Trophoblast cell (in vitro differentiated cells and primary cell): ENCODE results near the gene PDRG1.
"Not testable (repeated sequence)": the region's sequence is repeated elsewhere in the genome, so short reads cannot be mapped to it uniquely, and the experiment has no call there.

ENCODE experiments used
- DNase-seq, 2 donors: peaks; one replicate each; pipeline ENCODE4 v3.0.0-alpha.2; 2016
- H2AFZ ChIP-seq: 2 replicates; pipeline ENCODE4 v1.6.1; 2013; ENCODE audit warnings: low read length, moderate library complexity, mild to moderate bottlenecking; ENCODE audit not compliant: insufficient read depth, poor library complexity
- H2AK5ac ChIP-seq: 2 replicates; pipeline ENCODE4 v1.6.1; 2013; ENCODE audit warnings: mild to moderate bottlenecking, low read length
- H2BK120ac ChIP-seq: 2 replicates; pipeline ENCODE4 v1.6.1; 2013; ENCODE audit warnings: low read length, mild to moderate bottlenecking, moderate library complexity; ENCODE audit not compliant: insufficient read depth, poor library complexity
- H2BK12ac ChIP-seq: 2 replicates; pipeline ENCODE4 v1.6.1; 2013; ENCODE audit warnings: mild to moderate bottlenecking, low read length, moderate library complexity
- H2BK5ac ChIP-seq: 2 replicates; pipeline ENCODE4 v1.6.1; 2013; ENCODE audit warnings: low read length, low read depth, moderate library complexity, mild to moderate bottlenecking; ENCODE audit not compliant: poor library complexity
- H3K14ac ChIP-seq: 2 replicates; pipeline ENCODE4 v1.6.1; 2013; ENCODE audit warnings: mild to moderate bottlenecking, low read length
- H3K18ac ChIP-seq: 2 replicates; pipeline ENCODE4 v1.6.1; 2013; ENCODE audit warnings: mild to moderate bottlenecking, low read length
- H3K23ac ChIP-seq: 2 replicates; pipeline ENCODE4 v1.6.1; 2013; ENCODE audit warnings: low read length
- H3K27ac ChIP-seq: 2 replicates; pipeline ENCODE4 v1.5.1; 2013; ENCODE audit warnings: low read depth, mild to moderate bottlenecking, inconsistent platforms, low read length, moderate library complexity
- H3K27me3 ChIP-seq: 2 replicates; pipeline ENCODE4 v1.6.1; 2013; ENCODE audit warnings: inconsistent platforms, mild to moderate bottlenecking, low read length, moderate library complexity; ENCODE audit not compliant: insufficient read depth
- H3K36me3 ChIP-seq, 2 experiments: 1 replicate in 1 of 2; 2 replicates in 1 of 2; pipeline ENCODE4 v1.6.1; 2013; ENCODE audit warnings: low read length in 2 of 2, mild to moderate bottlenecking in 2 of 2, moderate library complexity in 1 of 2; ENCODE audit not compliant: insufficient read depth in 2 of 2, control insufficient read depth in 1 of 2
- H3K4ac ChIP-seq: 2 replicates; pipeline ENCODE4 v1.6.1; 2013; ENCODE audit warnings: low read depth, mild to moderate bottlenecking, low read length, moderate library complexity
- H3K4me1 ChIP-seq, 2 experiments: 1 replicate in 1 of 2; 2 replicates in 1 of 2; pipeline ENCODE4 v1.6.1; 2013; ENCODE audit warnings: low read length in 2 of 2, mild to moderate bottlenecking in 2 of 2, moderate library complexity in 1 of 2; ENCODE audit not compliant: insufficient read depth in 2 of 2, control insufficient read depth in 1 of 2
- H3K4me2 ChIP-seq: 2 replicates; pipeline ENCODE4 v1.6.1; 2013; ENCODE audit warnings: inconsistent platforms, mild to moderate bottlenecking, low read length, moderate library complexity
- H3K4me3 ChIP-seq: 2 replicates; pipeline ENCODE4 v1.5.1; 2013; ENCODE audit warnings: mild to moderate bottlenecking, low read depth, low read length, inconsistent platforms
- H3K79me1 ChIP-seq: one replicate; pipeline ENCODE4 v1.6.1; 2013; ENCODE audit warnings: low read length
- H3K79me2 ChIP-seq: 2 replicates; pipeline ENCODE4 v1.6.1; 2013; ENCODE audit warnings: low read length, mild to moderate bottlenecking; ENCODE audit not compliant: control insufficient read depth, insufficient read depth, poor library complexity
- H3K9ac ChIP-seq: 2 replicates; pipeline ENCODE4 v1.6.1; 2013; ENCODE audit warnings: mild to moderate bottlenecking, low read length
- H3K9me3 ChIP-seq: 2 replicates; pipeline ENCODE4 v1.6.1; 2013; ENCODE audit warnings: low read depth, mild to moderate bottlenecking, control low read depth, inconsistent platforms, low read length; ENCODE audit not compliant: insufficient read depth
- H4K12ac ChIP-seq: 2 replicates; pipeline ENCODE4 v1.6.1; 2013; ENCODE audit warnings: low read depth, mild to moderate bottlenecking, low read length, moderate library complexity
- H4K8ac ChIP-seq: 2 replicates; pipeline ENCODE4 v1.6.1; 2013; ENCODE audit warnings: low read depth, mild to moderate bottlenecking, low read length, moderate library complexity
- H4K91ac ChIP-seq: one replicate; pipeline ENCODE4 v1.6.1; 2013; ENCODE audit warnings: low read depth, mild to moderate bottlenecking, low read length, moderate library complexity
- WGBS: extraction: QIAGEN DNeasy Blood & Tissue Kit; methylation state at CpG from one replicate; pipeline ENCODE4 v1.1.7; 2013; ENCODE audit warnings: missing lambda C conversion rate; ENCODE audit not compliant: insufficient read length, insufficient coverage; ENCODE audit errors: extremely low coverage; 5-methylcytosine and 5-hydroxymethylcytosine counted together

The PDRG1 gene

DNA sequence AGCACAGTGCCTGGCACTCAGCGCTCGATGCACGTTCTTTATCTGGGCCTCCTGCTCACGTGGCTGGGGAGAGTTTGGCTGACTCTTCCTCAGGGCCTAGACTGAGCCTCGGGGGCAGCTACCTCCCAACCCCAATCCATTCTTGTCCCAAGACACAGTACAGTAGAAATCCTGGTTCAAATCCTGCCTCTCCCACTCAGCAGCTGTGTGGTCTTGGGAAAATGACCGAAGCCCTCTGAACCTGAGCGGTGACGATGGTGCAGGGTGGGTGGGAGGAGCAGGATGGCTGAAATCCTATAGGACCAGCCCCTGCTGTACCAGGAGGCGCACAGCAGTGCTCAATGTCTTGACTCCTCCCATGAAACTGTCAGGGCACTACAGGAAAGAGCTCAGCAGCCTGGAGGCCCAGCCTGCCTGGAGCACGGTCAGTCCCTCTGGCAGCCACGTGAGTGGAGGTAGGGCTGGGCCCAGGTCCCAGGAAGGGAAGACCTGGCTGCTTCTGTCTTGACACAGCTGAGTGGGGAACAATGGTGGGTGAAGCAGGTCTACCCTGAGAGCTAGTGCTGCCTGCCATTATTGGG is 31.5 kb downstream of the PDRG1 start:
- no peak overlapping the region for H3K9ac ChIP-seq
- no peak overlapping the region for H4K8ac ChIP-seq
- H3K27me3 ChIP-seq, result no peaks in the 10 kb centered on the region
- H3K14ac ChIP-seq, result no peak overlapping the region
- H3K4ac ChIP-seq, result no peak overlapping the region
- no peaks in the 10 kb centered on the region for H3K4me1 ChIP-seq
- H3K79me2 ChIP-seq, result no peaks in the 10 kb centered on the region
- no peaks in the 10 kb centered on the region for H3K79me1 ChIP-seq
- H3K4me2 ChIP-seq, result no peak overlapping the region
- H2BK120ac ChIP-seq, result no peak overlapping the region
- peaks cover 9% of the 10 kb centered on the region for H3K9me3 ChIP-seq
- no peak overlapping the region for H3K18ac ChIP-seq
- WGBS, result no CpG with 5 or more reads among the region's 11 CpGs
- no peak overlapping the region for H3K27ac ChIP-seq
- no peaks in the 10 kb centered on the region for H3K36me3 ChIP-seq
- no peak overlapping the region for H4K91ac ChIP-seq
- no peak overlapping the region for H2BK12ac ChIP-seq
- no peak overlapping the region for H4K12ac ChIP-seq
- no peak overlapping the region for H2AFZ ChIP-seq
- no peak overlapping the region for H2BK5ac ChIP-seq
- H3K23ac ChIP-seq, result no peak overlapping the region
- no peak for DNase-seq
- H2AK5ac ChIP-seq, result no peak overlapping the region
- H3K4me3 ChIP-seq, result no peak overlapping the region

DNA sequence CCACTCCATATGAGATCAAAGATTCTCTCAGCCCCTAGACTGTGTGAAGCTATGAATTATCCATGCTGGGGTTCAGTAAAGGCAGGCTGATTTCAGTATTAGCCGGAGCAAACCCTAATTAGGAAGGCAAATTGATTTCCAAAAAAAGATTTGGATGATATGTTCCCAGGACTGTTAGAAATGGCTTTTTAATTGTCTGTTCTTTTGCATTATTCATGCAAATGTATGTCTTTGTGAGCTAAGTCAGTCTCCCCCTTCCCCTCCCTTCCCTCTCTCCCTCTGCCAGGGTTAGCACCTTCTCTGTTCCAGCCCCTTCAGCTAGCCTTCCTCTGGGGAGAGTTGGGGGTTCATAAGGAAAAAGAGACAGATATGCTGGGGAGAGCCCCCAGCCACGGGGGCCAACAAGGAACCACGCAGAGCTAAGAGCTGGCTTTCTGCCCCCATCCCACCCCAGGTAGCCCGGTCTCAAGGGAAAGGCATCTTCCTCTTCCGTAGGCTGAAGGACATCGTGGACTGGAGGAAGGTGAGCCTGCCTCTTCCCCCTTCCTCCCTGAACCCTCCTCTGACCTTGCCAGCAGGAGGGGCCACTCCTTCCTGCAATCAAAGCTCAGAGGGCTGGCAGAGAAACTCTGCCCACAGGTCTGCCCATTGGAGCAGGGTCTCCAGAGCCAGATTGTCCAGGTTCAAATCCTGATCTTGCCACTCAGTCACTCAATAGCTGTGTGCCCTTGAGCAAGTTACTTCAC is 32.3 kb downstream of the PDRG1 start:
- H2BK120ac ChIP-seq, result no peak overlapping the region
- WGBS, result no CpG with 5 or more reads among the region's 6 CpGs

GRCh38 chr20:31918466-31919105 is 33.3 kb downstream of the PDRG1 start:
- no peak overlapping the region for H2BK12ac ChIP-seq
- H3K4me2 ChIP-seq, result no peak overlapping the region
- H2BK5ac ChIP-seq, result no peak overlapping the region
- WGBS, result no CpG with 5 or more reads among the region's 7 CpGs
- no peak overlapping the region for H3K23ac ChIP-seq
- no peak overlapping the region for H2AK5ac ChIP-seq
- H2BK120ac ChIP-seq, result no peak overlapping the region
- no peak overlapping the region for H3K18ac ChIP-seq
- peaks cover 3% of the 10 kb centered on the region in 2 experiments for H3K4me1 ChIP-seq
- H3K9me3 ChIP-seq, result peaks cover 9% of the 10 kb centered on the region
- no peak overlapping the region for H3K9ac ChIP-seq
- no peak overlapping the region for H3K4me3 ChIP-seq
- H2AFZ ChIP-seq, result no peak overlapping the region
- H3K27me3 ChIP-seq, result no peaks in the 10 kb centered on the region
- H3K79me1 ChIP-seq, result no peaks in the 10 kb centered on the region
- H4K8ac ChIP-seq, result no peak overlapping the region
- H3K14ac ChIP-seq, result no peak overlapping the region
- no peak overlapping the region for H4K91ac ChIP-seq
- H4K12ac ChIP-seq, result no peak overlapping the region
- H3K4ac ChIP-seq, result no peak overlapping the region
- H3K36me3 ChIP-seq, result no peaks in the 10 kb centered on the region
- no peak for DNase-seq
- H3K79me2 ChIP-seq, result no peaks in the 10 kb centered on the region
- no peak overlapping the region for H3K27ac ChIP-seq

More for the DNA sequence above, 32.3 kb downstream of the PDRG1 start:
- no peak overlapping the region for H2BK5ac ChIP-seq
- H3K23ac ChIP-seq, result no peak overlapping the region
- H4K8ac ChIP-seq, result no peak overlapping the region
- H3K27ac ChIP-seq, result no peak overlapping the region
- H3K18ac ChIP-seq, result no peak overlapping the region
- no peak overlapping the region for H4K12ac ChIP-seq
- H3K79me2 ChIP-seq, result no peaks in the 10 kb centered on the region
- H3K27me3 ChIP-seq, result no peaks in the 10 kb centered on the region
- H3K79me1 ChIP-seq, result no peaks in the 10 kb centered on the region
- no peak overlapping the region for H2AK5ac ChIP-seq
- H3K14ac ChIP-seq, result no peak overlapping the region
- no peak overlapping the region for H3K9ac ChIP-seq
- H3K36me3 ChIP-seq, result no peaks in the 10 kb centered on the region
- H4K91ac ChIP-seq, result no peak overlapping the region
- no peak overlapping the region for H3K4ac ChIP-seq
- H3K4me2 ChIP-seq, result no peak overlapping the region
- no peaks in the 10 kb centered on the region for H3K4me1 ChIP-seq
- no peak overlapping the region for H2AFZ ChIP-seq
- H3K9me3 ChIP-seq, result peaks cover 9% of the 10 kb centered on the region
- H3K4me3 ChIP-seq, result no peak overlapping the region
- DNase-seq, result no peak
- no peak overlapping the region for H2BK12ac ChIP-seq

DNA sequence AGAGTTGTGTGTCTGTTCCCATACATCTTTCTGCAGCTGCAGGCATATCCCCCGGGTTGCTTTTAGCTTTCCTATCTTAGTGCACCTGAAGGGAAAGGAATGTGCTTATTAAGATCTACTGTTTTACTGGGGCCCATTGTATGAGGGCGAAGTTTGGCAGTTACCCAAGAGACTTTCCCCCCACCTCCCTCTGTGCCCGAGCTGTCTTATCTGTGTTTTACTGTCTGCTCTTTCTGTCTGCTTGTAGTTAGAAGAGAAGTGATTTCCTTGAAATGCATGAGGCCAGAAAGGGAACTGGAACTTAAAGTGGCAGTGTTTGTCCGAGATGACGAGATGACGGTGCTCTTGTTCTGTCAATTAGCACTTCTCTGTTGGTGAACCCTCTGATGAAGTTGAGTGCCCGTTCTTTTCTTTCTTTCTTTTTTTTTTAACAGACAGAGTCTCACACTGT is 33.9 kb downstream of the PDRG1 start:
- not testable (repeated sequence) for H2AFZ ChIP-seq, H3K9ac ChIP-seq, H3K4me3 ChIP-seq, H3K23ac ChIP-seq, H3K36me3 ChIP-seq, H2BK12ac ChIP-seq, H3K18ac ChIP-seq, H3K27me3 ChIP-seq, H3K79me2 ChIP-seq, H3K14ac ChIP-seq, H3K9me3 ChIP-seq, DNase-seq, H3K4ac ChIP-seq, H4K12ac ChIP-seq, H4K8ac ChIP-seq, H3K4me1 ChIP-seq, H2BK5ac ChIP-seq, H2BK120ac ChIP-seq, H3K79me1 ChIP-seq, H2AK5ac ChIP-seq, H3K27ac ChIP-seq, H3K4me2 ChIP-seq, H4K91ac ChIP-seq
- no CpG with 5 or more reads among the region's 7 CpGs for WGBS
